HL-60/S4 treated with phorbol 12-myristate 13-acetate at 8.2 ng/mL for 4 days and 3 days (cell line): ENCODE results near the gene CD79B.
"Not testable (repeated sequence)": the region's sequence is repeated elsewhere in the genome, so short reads cannot be mapped to it uniquely, and the experiment has no call there.

Source experiments
- in situ Hi-C: fragments of 300-500 bp; cut with MboI; formaldehyde crosslinking; loops from 2 replicates; pipeline ENCODE4 v1.15.0; 2022; ENCODE audit warnings: low sequenced_read_pairs

Gene CD79B

GRCh38 chr17:63882626-63883126 is 49.5 kb downstream of the CD79B start:
- in situ Hi-C loops, result not testable (repeated sequence)

GRCh38 chr17:63881935-63882601 is 50.1 kb downstream of the CD79B start, which contains the start of gene GH2:
Gene GH2, minus strand, starts transcription at chr17:63881944. Its CDS starts 143 bp downstream, at chr17:63881801.
- in situ Hi-C loops, result no loop called here

DNA sequence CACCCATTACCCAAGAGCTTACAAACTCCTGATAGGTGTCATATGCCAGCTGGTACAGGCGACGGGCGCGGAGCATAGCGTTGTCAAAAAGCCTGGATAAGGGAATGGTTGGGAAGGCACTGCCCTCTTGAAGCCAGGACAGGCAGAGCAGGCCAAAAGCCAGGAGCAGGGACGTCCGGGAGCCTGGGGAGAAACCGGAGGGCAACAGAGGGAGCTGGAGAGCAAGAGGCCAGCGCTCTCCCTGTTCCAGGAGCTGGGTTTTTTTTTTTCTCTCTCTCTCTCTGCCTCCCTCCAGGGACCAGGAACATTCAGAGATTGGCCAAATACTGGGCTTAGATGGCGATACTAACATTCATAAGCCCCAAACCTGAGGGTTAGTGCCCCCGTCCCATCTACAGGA is 50.8 kb downstream of the CD79B start:
- in situ Hi-C loops, result not testable (repeated sequence)

DNA sequence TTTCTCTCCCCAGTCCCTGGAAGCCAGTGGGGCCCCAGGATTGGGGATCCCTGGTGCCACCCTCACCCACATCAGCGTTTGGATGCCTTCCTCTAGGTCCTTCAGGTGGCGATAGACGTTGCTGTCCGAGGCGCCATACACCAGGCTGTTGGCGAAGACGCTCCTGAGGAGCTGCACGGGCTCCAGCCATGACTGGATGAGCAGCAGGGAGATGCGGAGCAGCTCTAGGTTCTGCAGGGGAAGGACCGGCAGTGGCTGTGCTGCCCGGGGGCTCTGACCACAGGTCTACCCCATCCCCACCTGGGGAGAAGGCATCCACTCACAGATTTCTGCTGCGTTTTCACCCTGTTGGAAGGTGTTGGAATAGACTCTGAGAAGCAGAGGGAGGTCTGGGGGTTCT is 51.4 kb downstream of the CD79B start:
- in situ Hi-C loops, result no loop called here
